GM18519 (cell line): ENCODE results near the gene DNM2.
A peak's percentile ranks its signal among the peaks of the same experiment; 100 is the strongest.
"Not testable (repeated sequence)": the region's sequence is repeated elsewhere in the genome, so short reads cannot be mapped to it uniquely, and the experiment has no call there.

Experiments
- ATAC-seq: cut with Tn5 transposase; IDR thresholded peaks from one replicate; pipeline ENCODE4 v1.9.1; 2021; ENCODE audit warnings: mild to moderate bottlenecking, moderate library complexity; ENCODE audit not compliant: unreplicated experiment, low FRiP score

DNM2 gene

DNA sequence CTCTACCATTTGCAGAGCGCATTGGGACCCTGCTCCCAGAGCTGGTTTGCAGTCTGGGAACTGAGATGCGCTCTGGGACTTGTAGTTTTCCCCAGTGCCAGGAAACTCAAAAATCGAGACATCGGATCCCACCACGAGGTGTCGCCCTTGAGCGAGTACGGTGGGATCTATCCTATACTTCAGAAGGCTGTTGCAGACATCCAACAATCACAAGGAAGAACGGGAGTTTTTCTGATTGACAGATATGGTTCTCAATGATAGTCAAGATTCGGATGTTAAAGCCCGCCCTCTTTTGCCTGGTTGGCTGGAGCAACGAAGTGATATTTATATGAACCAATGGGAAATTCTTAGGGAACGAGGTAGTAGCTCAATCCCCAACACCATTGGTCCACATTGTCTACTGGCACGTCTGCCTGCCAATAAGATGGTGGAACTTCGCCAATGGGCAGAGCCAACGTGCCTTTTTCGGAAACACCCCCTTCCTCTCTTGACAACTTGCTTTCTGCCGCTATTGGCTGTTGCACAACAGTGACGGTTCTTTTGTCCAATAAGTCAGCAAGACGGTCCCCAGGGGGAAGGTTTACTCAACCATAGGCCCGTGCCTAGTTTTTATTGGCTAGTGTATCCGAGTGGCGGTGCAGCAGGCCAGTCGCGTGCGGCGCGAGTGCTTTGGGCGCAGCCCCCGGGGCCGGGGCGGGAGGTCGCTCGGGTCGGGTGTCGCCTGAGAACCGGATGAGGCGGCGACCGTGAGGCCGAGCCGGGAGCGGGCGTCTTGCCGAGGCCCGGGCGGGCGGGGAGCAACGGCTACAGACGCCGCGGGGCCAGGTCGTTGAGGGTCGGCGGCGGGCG lies at the start of gene DNM2:
Gene DNM2 (plus strand): TSS at position 724 of the 849 bp plus-strand sequence. CDS start 164 bp downstream, outside the sequence.
- peak; percentile 70 for ATAC-seq

DNA sequence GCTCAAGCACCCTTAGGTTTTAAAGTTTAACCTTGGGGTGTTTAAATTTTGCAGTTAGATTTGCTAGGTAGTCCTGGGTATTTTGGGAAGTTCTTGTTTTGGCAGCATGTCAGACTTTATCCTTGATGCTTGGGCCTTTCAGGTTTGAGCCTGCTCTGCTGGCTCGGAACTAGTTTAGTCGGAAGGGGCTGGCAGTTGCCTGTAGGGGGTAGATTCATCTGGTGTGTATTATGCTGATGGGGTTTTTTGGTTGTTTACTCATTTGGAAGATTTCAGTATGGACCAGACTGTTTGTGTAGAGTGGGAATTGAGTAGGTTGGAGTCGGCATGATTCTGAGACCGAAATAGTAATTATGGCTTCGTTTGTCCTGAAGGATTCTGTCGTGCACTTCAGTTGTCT lies 48.6 kb upstream of the DNM2 start:
- ATAC-seq = no peak

DNA sequence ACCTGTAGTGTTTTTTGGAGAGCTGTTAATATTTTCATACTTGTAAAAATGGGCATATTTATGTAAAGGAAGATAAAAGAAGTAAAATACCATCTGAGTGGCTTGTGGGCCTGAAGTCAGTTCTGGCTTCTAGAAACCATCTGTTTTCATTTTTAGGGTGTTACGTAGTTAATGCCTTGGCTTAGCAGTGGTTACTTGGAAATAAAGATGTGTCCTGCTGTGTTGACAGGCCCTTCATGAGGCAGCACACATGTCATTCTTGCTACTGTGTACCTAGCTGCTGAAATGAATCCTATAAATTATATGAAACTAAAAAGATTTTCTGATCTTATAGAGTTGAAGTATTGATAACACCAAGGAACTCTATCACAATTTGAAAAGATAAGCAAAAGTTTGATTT lies 47.7 kb upstream of the DNM2 start:
- ATAC-seq = no peak

DNA sequence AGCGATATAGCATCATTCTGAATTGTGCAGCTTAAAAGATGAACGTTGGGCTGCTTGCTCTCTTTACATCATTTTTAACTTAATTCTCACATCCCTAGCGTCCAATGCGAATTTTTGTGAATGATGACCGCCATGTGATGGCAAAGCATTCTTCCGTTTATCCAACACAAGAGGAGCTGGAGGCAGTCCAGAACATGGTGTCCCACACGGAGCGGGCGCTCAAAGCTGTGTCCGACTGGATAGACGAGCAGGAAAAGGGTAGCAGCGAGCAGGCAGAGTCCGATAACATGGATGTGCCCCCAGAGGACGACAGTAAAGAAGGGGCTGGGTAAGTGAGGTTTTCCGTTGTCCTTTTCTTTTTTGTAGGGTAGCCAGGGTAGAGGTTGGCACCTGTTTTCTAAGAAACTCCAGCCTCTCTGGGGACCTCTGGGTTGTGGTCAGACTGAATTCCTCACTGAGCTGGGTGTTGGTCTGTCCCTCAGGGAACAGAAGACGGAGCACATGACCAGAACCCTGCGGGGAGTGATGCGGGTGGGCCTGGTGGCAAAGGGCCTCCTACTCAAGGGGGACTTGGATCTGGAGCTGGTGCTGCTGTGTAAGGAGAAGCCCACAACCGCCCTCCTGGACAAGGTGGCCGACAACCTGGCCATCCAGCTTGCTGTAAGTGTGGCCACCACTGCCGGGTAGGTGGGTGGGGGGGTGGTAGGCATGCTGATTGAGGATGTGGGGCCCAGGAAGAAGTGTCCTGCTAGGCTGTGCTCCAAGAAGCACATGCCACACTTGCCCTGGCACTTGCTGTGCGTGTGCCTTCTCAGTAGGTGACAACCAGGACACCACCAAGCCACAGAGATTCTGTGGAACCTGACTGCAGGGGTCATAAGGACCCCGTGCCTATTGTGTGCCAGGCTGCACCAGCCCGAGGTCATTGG lies 46.7 kb upstream of the DNM2 start:
- ATAC-seq = no peak

DNA sequence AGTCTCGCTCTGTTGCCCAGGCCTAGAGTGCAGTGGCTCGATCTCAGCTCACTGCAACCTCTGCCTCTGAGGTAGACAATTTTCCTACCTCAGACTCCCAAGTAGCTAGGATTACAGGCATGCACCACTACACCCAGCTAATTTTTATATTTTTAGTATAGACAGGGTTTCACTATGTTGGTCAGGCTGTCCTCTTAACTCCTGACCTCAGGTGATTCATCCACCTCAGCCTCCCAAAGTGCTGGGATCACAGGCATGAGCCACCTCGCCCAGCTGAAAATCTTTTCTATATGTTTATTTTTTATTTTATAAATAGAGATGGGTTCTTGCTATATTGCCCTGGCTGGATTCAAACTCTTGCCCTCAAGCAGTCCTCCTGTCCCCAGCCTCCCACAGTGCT lies 46.0 kb upstream of the DNM2 start:
- not testable (repeated sequence) for ATAC-seq

DNA sequence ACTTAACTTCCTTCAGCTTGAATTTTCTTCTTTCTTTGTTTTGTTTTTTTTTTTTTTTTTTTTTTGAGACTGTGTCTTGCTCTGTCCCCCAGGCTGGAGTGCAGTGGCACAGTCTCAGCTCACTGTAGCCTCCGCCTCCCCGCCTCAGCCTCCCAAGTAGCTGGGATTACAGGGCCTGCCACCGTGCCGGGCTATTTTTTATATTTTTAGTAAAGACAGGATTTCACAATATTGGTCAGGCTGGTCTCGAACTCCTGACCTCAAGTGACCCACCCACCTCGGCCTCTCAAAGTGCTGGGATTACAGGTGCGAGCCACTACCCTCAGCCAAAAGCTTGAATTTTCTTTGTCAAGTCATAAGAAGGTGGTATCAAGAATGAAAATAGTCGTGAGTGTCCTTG lies 42.7 kb upstream of the DNM2 start:
- ATAC-seq = not testable (repeated sequence)

DNA sequence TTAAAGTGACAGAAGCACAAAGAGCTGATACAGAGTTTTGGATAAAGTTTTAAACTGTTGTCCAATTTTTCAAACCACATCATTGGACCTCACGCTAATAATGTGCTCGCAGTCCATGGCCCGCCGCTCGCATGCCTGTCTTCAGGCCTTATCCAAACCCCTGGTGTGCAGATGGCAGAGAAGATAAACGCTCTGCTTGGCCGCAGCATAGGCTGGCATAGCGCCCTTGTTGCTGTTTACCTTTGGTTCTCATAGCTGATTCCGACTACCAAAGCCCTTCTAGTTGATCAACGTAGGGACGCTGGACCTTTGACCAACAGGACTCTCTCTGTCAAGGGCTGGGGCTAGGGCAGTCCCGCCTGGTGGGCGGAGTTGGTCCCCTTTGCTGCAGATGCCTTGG lies 40.1 kb upstream of the DNM2 start:
- ATAC-seq = no peak

DNA sequence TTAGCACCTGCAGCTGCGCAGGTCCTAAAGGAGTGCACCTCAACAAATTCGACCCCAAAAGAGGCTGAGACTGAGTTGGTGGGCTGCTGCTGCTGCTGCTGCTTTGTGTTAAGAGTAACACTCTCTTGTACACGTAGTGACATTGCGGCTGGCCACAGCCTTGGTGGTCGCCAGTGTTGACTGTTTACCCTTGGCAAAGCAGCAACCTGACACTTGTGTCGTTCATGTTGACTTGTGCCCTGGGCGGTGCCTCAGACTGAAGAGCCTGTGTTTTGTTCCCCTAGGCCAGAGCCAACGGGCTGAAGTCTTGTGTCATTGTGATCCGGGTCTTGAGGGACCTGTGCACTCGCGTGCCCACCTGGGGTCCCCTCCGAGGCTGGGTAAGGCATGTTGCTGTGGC lies 39.1 kb upstream of the DNM2 start:
- no peak for ATAC-seq

DNA sequence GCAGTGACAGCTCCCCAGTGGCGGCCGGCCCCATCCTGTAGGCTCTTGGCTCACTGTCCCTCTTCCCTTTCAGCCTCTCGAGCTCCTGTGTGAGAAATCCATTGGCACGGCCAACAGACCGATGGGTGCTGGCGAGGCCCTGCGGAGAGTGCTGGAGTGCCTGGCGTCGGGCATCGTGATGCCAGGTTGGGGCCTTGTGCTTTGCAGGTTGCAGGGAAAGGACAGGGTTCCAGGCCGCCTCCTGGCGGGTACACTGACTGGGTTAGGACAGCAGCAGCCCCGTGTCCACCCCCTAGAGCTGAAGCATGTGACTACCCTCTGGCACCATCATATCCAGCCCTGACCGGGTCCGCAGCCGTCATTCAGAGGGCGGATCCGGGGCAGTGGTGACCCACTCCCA lies 38.1 kb upstream of the DNM2 start:
- no peak for ATAC-seq

DNA sequence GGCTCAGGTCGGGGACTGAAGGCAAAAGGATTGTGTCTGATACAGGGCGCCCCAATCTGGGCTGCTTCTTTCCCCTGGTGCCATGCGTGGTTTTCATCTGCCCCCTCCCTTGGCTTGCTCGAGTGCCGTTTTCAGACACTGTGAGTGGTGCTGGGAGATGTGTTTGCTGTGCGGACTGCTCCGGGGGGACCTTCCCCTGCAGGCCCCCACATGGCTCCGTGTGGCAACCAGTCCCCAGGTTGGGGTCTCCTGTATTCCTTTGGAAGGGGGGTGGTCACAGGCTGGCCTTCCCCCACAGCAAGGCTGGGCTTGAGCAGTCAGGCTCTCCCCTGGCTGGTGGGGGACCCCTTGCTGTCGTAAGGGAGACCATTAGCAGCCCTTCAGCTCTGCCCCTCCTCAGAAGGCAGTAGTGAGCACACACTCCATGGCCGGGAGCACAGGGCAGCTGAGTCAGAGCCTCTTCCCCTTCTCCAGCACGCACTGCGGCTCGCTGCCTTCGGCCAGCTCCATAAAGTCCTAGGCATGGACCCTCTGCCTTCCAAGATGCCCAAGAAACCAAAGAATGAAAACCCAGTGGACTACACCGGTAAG lies 37.2 kb upstream of the DNM2 start:
- no peak for ATAC-seq

DNA sequence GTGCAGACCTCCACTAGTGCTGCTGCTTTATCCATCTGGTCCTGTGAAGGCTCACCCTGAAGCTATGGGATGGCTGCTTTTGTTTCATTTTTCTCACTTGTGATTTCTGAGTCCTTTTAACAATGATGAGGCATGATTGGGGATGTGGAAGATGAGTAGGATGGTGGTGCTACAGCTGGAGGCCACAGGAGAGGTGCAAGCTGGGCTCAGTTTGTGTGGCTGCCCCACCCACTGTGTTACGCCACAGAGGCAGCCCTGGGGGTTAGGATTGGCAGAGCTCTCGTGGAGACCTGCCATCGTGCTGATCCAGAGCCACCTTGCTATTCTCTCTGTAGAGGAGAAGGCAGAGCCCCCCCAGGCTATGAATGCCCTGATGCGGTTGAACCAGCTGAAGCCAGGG lies 36.2 kb upstream of the DNM2 start:
- no peak for ATAC-seq

DNA sequence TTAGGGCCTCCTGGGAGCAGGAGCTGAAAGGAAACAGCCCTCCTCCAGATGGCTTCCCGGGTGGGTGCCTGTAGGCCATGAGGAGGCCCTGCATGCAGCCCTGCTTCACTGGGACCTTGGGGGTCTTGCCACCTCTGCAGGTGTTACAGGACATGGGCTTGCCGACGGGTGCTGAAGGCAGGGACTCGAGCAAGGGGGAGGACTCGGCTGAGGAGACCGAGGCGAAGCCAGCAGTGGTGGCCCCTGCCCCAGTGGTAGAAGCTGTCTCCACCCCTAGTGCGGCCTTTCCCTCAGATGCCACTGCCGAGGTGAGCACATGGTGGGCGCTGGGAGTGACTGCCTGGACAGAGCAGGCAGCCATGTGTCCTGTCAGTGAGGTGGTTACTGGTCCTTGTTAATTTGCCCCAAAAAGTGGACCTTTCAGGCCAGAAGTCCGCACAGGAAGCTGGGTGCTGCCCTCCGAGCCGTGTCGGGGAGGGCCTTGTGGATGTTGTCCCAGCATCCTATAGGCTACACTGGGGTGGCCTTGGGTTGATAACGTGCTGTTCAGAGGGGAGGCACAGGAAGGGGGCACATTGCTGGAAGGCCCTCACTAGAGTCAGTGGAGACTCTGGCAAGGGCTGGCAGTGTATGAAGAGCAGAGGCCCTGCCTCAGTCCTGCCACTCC lies 35.3 kb upstream of the DNM2 start:
- ATAC-seq = no peak

DNA sequence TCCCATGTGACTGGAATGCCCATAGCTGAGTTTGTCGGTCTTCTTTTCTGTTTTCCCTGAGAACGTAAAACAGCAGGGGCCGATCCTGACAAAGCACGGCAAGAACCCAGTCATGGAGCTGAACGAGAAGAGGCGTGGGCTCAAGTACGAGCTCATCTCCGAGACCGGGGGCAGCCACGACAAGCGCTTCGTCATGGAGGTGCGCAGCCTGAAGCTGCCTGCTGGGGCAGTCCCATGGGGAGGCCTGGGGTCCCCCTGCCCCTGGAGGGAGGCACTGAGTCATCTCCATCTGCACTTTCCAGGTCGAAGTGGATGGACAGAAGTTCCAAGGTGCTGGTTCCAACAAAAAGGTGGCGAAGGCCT lies 34.8 kb upstream of the DNM2 start:
- ATAC-seq = no peak

DNA sequence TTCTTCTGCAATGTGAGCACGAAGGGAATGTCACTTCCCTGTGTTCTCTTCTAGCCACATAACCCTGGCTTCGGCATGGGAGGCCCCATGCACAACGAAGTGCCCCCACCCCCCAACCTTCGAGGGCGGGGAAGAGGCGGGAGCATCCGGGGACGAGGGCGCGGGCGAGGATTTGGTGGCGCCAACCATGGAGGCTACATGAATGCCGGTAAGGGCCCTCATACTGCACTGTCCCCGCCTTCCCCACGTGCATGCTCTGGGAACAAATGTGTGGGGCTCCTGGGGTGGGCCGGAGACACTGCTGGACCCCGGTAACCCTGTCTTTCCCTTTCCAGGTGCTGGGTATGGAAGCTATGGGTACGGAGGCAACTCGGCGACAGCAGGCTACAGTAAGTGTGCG lies 34.3 kb upstream of the DNM2 start:
- no peak for ATAC-seq

DNA sequence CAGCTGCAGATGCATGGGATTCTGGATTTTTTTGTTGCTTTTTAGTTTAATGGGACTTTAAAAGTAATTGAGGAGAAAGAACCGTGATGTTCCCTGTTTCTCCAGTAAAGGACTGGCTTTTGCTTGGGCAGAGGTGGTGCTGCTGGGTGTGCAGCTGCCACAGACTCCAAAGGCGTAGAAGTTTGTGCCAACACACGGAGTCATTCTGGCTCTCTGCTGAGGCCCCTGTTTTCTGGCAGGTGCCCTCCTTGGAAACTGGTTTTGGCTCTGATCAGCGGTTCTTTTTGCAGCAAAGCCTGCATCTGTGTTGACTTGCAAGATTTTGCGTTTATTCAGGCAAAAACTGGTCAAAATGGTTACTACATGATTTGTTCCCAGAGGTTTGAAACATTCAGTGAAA lies 32.7 kb upstream of the DNM2 start:
- ATAC-seq = no peak

DNA sequence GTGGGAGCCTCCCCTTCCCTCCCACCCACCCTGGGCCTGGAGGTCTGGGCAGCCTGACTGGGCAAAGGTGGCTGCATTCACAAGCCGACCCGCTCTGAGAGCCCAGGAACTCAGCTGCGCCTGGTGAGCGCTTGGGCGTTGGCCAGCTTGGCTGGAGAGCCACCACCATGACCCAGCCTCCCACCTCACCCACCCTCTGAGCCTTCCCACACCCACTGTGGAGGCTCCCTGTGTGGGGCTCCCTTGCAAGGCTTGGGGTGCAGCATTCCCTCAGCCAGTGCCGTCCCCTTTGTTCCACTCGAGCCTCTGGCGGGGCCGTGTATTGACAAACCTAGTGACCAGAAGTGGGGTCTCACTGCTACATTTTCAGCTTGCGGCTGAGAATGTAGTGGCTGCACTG lies 31.7 kb upstream of the DNM2 start:
- ATAC-seq = no peak

DNA sequence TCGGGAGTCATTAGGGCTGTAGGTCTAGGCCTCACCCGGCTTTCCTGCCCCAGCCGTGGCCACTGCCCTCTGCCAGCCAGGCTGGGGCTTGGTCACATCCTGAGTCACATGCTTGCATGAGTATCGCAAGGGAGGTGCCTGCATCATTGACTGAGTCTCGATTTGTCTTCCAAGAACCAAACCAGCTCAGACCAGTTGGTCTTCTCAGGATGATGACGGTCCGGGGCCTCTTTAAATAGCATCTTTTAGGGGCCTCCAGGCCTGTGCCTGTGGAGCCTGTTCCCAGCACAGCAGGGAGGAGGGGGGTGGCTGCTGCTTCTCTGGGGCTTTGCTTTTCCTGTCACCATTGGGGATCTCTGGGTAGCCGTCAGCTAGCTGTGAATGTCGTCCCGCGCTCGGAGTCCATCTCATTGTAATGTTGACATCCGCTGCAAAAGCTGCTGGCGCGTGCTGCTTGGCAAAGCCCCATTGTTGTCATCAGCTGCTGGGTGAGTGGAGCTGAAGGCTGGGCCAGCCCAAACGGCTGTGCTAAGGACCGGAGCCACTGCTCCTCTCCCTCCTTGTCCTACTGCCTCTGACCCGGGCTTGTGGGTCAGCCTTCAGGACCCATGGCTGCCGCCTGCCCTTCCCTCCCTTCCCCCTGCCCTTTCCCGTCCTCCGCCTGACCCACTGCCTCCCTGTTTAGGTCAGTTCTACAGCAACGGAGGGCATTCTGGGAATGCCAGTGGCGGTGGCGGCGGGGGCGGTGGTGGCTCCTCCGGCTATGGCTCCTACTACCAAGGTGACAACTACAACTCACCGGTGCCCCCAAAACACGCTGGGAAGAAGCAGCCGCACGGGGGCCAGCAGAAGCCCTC lies 31.0 kb upstream of the DNM2 start:
- ATAC-seq = no peak

DNA sequence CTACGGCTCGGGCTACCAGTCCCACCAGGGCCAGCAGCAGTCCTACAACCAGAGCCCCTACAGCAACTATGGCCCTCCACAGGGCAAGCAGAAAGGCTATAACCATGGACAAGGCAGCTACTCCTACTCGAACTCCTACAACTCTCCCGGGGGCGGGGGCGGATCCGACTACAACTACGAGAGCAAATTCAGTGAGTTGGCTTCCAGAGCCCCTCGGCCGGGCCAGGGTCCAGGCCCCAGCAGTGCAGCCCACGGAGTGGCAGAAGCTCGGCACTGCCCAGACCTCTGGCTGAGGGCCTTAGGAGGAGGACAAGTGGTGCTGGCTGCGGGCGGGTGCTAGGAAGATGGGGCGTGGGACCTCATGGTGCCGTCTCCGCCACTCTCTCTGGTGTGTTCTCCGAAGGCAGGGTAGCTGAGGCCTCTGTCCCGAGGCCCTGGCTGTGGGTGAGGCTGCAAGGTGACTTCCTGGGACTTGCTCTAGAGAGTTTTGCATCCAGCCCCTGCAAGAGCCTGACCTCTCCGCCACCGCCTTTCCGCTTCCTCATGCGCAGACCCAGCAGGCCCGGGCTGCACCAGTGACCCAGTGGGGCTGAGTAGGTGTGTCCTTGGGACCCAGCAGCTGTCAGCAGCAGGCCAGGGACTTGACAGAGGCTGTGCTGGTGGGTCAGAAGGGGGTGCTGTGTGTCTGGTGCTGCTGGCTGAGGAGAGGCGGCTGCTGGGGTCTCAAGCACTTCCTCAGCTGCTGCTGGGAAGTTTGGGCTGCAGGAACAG lies 30.2 kb upstream of the DNM2 start:
- no peak for ATAC-seq
